Caco-2 (cell line): ENCODE results near the gene SH3YL1. TPM values are rescaled to one million over a fixed set of nuclear protein-coding genes. Genes with fewer than 3 reads are reported as not detected.
A peak's percentile ranks its signal among the peaks of the same experiment; 100 is the strongest.
"Not testable (repeated sequence)": the region's sequence is repeated elsewhere in the genome, so short reads cannot be mapped to it uniquely, and the experiment has no call there.

Experiments
- BruUV-seq: library from RNA; stranded (reverse); fragments of 400-500 nt; replicated peaks from 2 replicates; lab custom pipeline; 2021; lab: Mats Ljungman, UMichigan
- CTCF ChIA-PET: fragments of 300-600 bp; sonication (Branson Sonifier 250); formaldehyde crosslinking; loops from one replicate; lab custom pipeline; 2022; ENCODE audit warnings: antibody characterized with exemption; lab: Charles Lee
- POLR2A ChIA-PET: fragments of 300-600 bp; sonication (Branson Sonifier 250); formaldehyde crosslinking; loops from one replicate; lab custom pipeline; 2022; ENCODE audit warnings: antibody characterized with exemption; lab: Charles Lee
- DNase-seq, 2 experiments: peaks; one replicate each; pipeline versions ENCODE4 v3.0.0 to v3.0.0-alpha.2; 2020 to 2022
- H3K27me3 ChIP-seq: replicated peaks from 2 replicates; pipeline ENCODE4 v1.6.0; 2011; ENCODE audit warnings: low read length; ENCODE audit not compliant: control insufficient read depth, insufficient read depth
- H3K36me3 ChIP-seq: 2 replicates; pipeline ENCODE4 v1.5.1; 2011; ENCODE audit warnings: low read length; ENCODE audit not compliant: control insufficient read depth, insufficient read depth
- H3K4me1 ChIP-seq: fragments of 250-450 bp; sonication (Bioruptor Pico); 2 replicates; pipeline ENCODE4 v1.5.1; 2020; ENCODE audit warnings: mild to moderate bottlenecking
- H3K4me3 ChIP-seq: 2 replicates; pipeline ENCODE4 v1.5.1; 2011; ENCODE audit warnings: low read depth, mild to moderate bottlenecking, control low read depth, low read length
- H3K9me3 ChIP-seq: fragments of 250-450 bp; sonication (Bioruptor Pico); 2 replicates; pipeline ENCODE4 v1.5.1; 2020; ENCODE audit warnings: mild to moderate bottlenecking, moderate library complexity
- H3K27ac Mint-ChIP-seq: one replicate; pipeline ENCODE4 v1.8.0; 2022; ENCODE audit warnings: mixed read lengths; ENCODE audit not compliant: unreplicated experiment
- H3K27me3 Mint-ChIP-seq: one replicate; pipeline ENCODE4 v1.8.0; 2022; ENCODE audit warnings: mixed read lengths; ENCODE audit not compliant: insufficient read depth, unreplicated experiment
- H3K36me3 Mint-ChIP-seq: one replicate; pipeline ENCODE4 v1.8.0; 2022; ENCODE audit warnings: mild to moderate bottlenecking, mixed read lengths; ENCODE audit not compliant: insufficient read depth, unreplicated experiment
- H3K4me1 Mint-ChIP-seq: one replicate; pipeline ENCODE4 v1.8.0; 2022; ENCODE audit warnings: low read depth, mixed read lengths; ENCODE audit not compliant: unreplicated experiment
- H3K4me3 Mint-ChIP-seq: one replicate; pipeline ENCODE4 v1.8.0; 2022; ENCODE audit warnings: mild to moderate bottlenecking, moderate library complexity, mixed read lengths; ENCODE audit not compliant: unreplicated experiment
- H3K9me3 Mint-ChIP-seq: one replicate; pipeline ENCODE4 v1.8.0; 2022; ENCODE audit warnings: mixed read lengths; ENCODE audit not compliant: unreplicated experiment
- intact Hi-C: fragments of 100-400 bp; cut with micrococcal nuclease; formaldehyde crosslinking; loops from one replicate; pipeline ENCODE4 v1.10.0; 2022; ENCODE audit not compliant: unreplicated experiment
- total RNA-seq: library from RNA; stranded (reverse); gene quantifications from 2 replicates; pipeline ENCODE4 v1.2.3, GENCODE V29; 2022
- TF ChIP-seq, protein P1 (sequence below), 2 experiments: fragments of 200-600 bp in 1 of 2; IDR thresholded peaks; 1 replicate in 1 of 2; 2 replicates in 1 of 2; pipeline versions ENCODE4 v1.5.1 to v1.8.0; 2011 to 2022; ENCODE audit warnings: antibody characterized with exemption in 1 of 2, control low read depth in 1 of 2, inconsistent platforms in 1 of 2, low read depth in 1 of 2, low read length in 1 of 2, mild to moderate bottlenecking in 1 of 2, moderate library complexity in 1 of 2; ENCODE audit not compliant: insufficient read depth in 1 of 2, severe bottlenecking in 1 of 2, unreplicated experiment in 1 of 2

Gene SH3YL1
- total RNA-seq, 1 experiment from 2014 or later = 76.0 TPM

DNA sequence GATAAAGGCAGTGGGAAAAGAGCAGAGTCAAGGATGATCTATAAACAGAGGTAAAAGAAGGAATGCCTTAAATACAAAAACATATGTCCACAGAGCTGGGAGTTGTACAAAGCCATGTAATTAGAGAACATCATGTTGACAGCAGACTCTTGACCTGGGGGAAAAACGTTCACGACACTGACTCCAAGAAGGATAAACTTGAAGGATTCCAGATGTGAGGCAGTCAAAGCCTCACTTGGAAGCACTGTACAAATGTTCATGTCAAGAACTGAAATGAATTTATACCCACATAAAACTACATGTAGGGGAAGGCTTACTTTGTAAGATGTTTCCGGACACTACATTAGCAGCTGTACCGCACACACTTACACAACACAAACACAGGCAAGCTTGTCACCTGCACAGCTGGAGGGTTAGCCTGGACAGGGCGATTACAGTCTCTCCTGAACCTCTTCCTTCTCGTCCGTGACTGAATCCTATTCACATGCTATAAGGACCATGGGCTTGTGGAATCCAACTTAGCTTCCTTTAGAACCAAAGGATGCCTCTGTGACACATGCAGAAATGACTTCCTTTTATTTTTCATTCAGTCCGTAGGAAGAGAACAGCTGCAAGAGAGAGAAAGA lies 88.6 kb downstream of the SH3YL1 start:
- CTCF ChIA-PET = interaction anchor here (0.6 kb wide), 1 partner anchor 71 kb away, joined by 3 read pairs; no protein-coding TSS in a partner anchor
- no peak overlapping the region for H3K27ac Mint-ChIP-seq
- no peaks in the 10 kb centered on the region for H3K36me3 Mint-ChIP-seq
- no peak for DNase-seq
- Histone ChIP-seq H3K27me3 (no peaks in the 10 kb centered on the region; the same call in 1 of the 2 replicates), H3K9me3 (no peaks in the 10 kb centered on the region), H3K36me3 (no peaks in the 10 kb centered on the region), H3K4me3 (no peak overlapping the region), H3K4me1 (no peaks in the 10 kb centered on the region)
- intact Hi-C loops = no loop called here
- peaks cover 16% of the 10 kb centered on the region for H3K9me3 Mint-ChIP-seq
- TF ChIP-seq, protein P1, sequence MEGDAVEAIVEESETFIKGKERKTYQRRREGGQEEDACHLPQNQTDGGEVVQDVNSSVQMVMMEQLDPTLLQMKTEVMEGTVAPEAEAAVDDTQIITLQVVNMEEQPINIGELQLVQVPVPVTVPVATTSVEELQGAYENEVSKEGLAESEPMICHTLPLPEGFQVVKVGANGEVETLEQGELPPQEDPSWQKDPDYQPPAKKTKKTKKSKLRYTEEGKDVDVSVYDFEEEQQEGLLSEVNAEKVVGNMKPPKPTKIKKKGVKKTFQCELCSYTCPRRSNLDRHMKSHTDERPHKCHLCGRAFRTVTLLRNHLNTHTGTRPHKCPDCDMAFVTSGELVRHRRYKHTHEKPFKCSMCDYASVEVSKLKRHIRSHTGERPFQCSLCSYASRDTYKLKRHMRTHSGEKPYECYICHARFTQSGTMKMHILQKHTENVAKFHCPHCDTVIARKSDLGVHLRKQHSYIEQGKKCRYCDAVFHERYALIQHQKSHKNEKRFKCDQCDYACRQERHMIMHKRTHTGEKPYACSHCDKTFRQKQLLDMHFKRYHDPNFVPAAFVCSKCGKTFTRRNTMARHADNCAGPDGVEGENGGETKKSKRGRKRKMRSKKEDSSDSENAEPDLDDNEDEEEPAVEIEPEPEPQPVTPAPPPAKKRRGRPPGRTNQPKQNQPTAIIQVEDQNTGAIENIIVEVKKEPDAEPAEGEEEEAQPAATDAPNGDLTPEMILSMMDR (IDR thresholded peaks at IDR 0.05; ENCODE audit: insufficient read depth in 1 of 2, low read depth in 1 of 2, low read length in 1 of 2, severe bottlenecking in 1 of 2, unreplicated experiment in 1 of 2) = no peak
- no TSS peak for BruUV-seq
- H3K4me1 Mint-ChIP-seq = no peaks in the 10 kb centered on the region
- no peak overlapping the region for H3K4me3 Mint-ChIP-seq
- POLR2A ChIA-PET = no interaction called here
- peaks cover 3% of the 10 kb centered on the region for H3K27me3 Mint-ChIP-seq

DNA sequence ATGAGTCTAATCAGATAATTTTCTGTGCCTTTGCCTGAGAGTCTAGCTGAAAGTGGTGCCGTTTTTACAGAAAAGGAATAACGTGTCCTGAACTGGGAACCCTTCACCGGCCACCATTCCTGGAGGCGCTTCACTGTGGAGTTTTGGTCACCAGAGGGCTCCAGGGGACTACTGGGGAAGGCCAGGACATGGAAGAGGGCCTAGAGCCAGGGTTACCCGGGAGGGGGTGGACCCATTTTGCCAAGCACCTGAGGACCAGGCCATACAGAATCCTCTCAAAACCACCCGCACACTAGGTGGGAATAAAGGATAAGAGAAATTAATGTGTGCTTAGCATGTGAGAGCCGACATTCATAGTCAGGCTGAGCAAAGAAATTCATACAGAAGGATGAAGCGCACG lies 91.7 kb downstream of the SH3YL1 start:
- H3K9me3 Mint-ChIP-seq, H3K4me1 Mint-ChIP-seq, H3K4me3 Mint-ChIP-seq, H3K36me3 ChIP-seq, H3K4me1 ChIP-seq, H3K4me3 ChIP-seq, BruUV-seq, CTCF ChIA-PET, POLR2A ChIA-PET, H3K9me3 ChIP-seq, H3K27me3 ChIP-seq, H3K27ac Mint-ChIP-seq, H3K27me3 Mint-ChIP-seq, H3K36me3 Mint-ChIP-seq: not testable (repeated sequence)
- intact Hi-C loops = loop anchor here (1.0 kb wide), 2 partner anchors 118 to 465 kb away; no protein-coding TSS in a partner anchor
- DNase-seq = peak; percentile 62
- TF ChIP-seq, protein P1 (IDR thresholded peaks at IDR 0.05; ENCODE audit: insufficient read depth in 1 of 2, low read depth in 1 of 2, low read length in 1 of 2, severe bottlenecking in 1 of 2, unreplicated experiment in 1 of 2) = peak; percentile 43 to 54

DNA sequence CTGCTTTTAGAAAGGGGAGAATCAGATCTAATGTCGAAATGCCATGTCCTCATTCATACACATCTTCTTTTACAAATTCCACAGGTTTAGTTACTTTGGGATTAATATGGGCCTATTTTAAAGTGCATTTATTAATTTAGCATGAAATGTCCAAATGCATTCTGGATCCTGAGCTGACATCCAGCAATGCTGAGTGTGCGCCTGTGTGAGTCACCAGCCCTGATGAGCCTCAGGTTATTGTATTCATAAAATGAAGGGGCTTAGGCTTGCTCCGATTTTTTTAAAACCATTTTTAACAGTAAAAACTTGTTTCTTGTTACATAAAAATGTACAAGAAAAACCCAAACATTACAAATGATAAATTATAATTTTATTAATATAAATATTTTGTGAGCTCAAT lies 94.1 kb downstream of the SH3YL1 start:
- Mint-ChIP-seq H3K4me3 (no peak overlapping the region), H3K4me1 (no peaks in the 10 kb centered on the region), H3K36me3 (no peaks in the 10 kb centered on the region), H3K9me3 (no peaks in the 10 kb centered on the region), H3K27ac (no peak overlapping the region), H3K27me3 (peaks cover 8% of the 10 kb centered on the region)
- Histone ChIP-seq H3K4me1 (no peaks in the 10 kb centered on the region), H3K9me3 (no peaks in the 10 kb centered on the region), H3K36me3 (no peaks in the 10 kb centered on the region), H3K4me3 (no peak overlapping the region), H3K27me3 (no peaks in the 10 kb centered on the region; the same call in 1 of the 2 replicates)
- intact Hi-C loops = no loop called here
- POLR2A ChIA-PET = no interaction called here
- BruUV-seq = no TSS peak
- TF ChIP-seq, protein P1 (IDR thresholded peaks at IDR 0.05; ENCODE audit: insufficient read depth in 1 of 2, low read depth in 1 of 2, low read length in 1 of 2, severe bottlenecking in 1 of 2, unreplicated experiment in 1 of 2) = no peak
- CTCF ChIA-PET = interaction anchor here (0.6 kb wide), 1 partner anchor 93 kb away, joined by 3 read pairs; no protein-coding TSS in a partner anchor
- DNase-seq = no peak

Other genes starting within 250 kb of the SH3YL1 start
- gene FAM110C, start 217.5 kb downstream of the SH3YL1 start, total RNA-seq = 3.2 and 3.9 TPM in 2 replicates
- 166 and 193 TPM in 2 replicates for gene ACP1, start 915 bp upstream of the SH3YL1 start, total RNA-seq
- not detected in 2 replicates for gene ALKAL2, start 24.1 kb upstream of the SH3YL1 start, total RNA-seq